ENCODE data around the gene CCL11.

DNA sequence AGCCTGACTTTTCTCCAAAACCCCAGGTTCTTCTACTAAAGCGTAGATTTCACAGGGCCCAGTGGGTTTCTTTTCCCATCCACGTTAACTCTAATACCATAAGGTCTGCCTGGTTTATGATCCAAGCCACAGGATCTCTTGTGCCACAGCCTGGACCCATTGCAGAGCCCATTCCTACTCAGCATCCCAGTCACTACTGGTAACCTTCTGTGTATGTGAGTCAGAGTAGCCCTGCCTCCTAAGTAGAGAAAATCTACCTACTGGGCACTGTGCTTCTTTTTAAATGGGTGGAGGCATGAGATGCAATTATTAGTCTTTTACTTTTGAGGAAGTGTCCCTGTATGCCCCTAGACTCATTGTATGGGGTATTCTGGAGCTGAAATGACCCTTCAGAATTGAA, 13.5 kb downstream of the CCL11 start:
- no peak for TF ChIP-seq CTCF (IDR thresholded peaks at IDR 0.05)
- TF ChIP-seq POLR2A (IDR thresholded peaks at IDR 0.05), result no peak
- TF ChIP-seq POLR2AphosphoS5 (IDR thresholded peaks at IDR 0.05), result no peak
- TF ChIP-seq EP300 (IDR thresholded peaks at IDR 0.05), result no peak
